ENCODE data around the gene CDC42EP5.

The CDC42EP5 gene

GRCh38 chr19:54463531-54464043 is 9.5 kb downstream of the CDC42EP5 start, which contains the start of gene LENG9:
Gene LENG9 (minus strand): TSS chr19:54463778. CDS start chr19:54463526, 252 bp downstream.
- in situ Hi-C loops (cut with MboI; ENCODE audit: low sequenced_read_pairs) = no loop called here

GRCh38 chr19:54462655-54463530 is 10.2 kb downstream of the CDC42EP5 start:
- in situ Hi-C loops (cut with MboI; ENCODE audit: low sequenced_read_pairs) = no loop called here

DNA sequence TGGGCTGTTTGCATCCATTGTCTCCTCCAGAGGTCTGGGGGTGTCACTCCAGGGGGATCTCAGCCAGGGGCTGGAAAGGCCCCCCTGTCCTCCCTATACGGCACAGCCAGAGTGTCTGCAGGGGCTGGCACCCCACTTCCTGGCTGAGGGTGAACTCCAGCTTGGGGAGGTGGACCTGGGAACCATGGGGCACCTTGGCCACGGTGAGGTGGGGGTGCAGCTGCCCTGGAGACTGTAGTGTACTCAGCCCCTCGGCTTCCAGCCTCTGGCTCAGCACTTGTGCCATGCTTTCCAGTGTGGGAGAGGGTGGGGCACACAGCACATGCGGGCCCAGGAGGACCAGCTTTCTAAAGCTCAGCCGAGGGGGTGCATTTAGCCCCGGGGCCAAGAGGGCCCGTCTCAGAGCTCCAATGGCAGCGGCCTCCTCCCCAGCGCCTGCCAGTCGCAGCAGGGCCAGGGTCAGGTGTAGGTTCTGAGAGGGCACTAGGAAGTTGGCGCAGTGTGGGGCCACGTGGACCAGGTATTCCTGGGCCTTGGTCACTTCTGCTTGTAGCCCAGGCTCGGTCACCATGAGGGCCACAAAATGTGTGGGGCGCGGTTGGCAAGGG is 10.9 kb downstream of the CDC42EP5 start:
- in situ Hi-C loops (cut with MboI; ENCODE audit: low sequenced_read_pairs) = no loop called here

- in situ Hi-C loops (cut with MboI; ENCODE audit: low sequenced_read_pairs) = no loop called here
Measured at GRCh38 chr19:54461613-54462012, 11.5 kb downstream of the CDC42EP5 start.

- in situ Hi-C loops (cut with MboI; ENCODE audit: low sequenced_read_pairs) = no loop called here
Measured at GRCh38 chr19:54461210-54461609, 11.9 kb downstream of the CDC42EP5 start.

DNA sequence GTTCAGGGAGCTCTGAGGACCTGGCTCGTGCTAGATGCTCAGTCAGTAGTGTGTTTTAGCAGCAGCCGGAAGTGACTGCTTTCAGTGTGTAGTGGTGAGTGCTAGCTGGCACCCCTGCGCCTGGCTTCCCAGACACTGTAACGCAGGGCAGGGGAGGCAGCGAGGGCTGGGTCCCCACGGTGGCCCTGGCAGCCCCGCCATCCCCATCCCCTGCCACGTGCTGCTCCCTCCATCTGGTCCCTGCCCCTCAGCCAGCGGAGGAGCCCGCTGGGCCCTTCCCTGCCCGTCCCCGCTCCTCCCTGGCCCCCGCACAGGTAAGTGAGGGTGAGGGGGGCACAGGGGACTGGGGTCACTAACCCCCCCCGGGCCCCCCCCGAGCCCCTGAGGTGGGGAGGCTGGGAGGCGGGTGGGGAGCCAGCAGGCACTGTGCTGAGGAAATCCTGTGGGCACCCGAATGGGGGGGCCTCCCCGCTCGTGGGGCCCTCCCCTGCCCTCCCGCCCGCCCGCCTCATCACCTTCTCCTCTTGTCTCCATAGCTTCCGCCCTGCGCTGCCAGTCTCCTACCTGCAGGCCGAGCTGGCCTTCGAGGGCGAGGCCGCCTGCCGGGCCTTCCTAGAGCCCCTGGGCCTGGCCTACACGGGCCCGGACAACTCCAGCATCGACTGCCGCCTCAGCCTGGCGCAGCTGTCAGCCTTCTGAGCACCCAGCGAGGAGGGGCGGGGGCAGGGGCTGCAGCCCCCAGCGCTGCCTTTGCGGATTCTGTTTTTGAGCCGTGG is 12.7 kb downstream of the CDC42EP5 start:
- in situ Hi-C loops (cut with MboI; ENCODE audit: low sequenced_read_pairs) = no loop called here

DNA sequence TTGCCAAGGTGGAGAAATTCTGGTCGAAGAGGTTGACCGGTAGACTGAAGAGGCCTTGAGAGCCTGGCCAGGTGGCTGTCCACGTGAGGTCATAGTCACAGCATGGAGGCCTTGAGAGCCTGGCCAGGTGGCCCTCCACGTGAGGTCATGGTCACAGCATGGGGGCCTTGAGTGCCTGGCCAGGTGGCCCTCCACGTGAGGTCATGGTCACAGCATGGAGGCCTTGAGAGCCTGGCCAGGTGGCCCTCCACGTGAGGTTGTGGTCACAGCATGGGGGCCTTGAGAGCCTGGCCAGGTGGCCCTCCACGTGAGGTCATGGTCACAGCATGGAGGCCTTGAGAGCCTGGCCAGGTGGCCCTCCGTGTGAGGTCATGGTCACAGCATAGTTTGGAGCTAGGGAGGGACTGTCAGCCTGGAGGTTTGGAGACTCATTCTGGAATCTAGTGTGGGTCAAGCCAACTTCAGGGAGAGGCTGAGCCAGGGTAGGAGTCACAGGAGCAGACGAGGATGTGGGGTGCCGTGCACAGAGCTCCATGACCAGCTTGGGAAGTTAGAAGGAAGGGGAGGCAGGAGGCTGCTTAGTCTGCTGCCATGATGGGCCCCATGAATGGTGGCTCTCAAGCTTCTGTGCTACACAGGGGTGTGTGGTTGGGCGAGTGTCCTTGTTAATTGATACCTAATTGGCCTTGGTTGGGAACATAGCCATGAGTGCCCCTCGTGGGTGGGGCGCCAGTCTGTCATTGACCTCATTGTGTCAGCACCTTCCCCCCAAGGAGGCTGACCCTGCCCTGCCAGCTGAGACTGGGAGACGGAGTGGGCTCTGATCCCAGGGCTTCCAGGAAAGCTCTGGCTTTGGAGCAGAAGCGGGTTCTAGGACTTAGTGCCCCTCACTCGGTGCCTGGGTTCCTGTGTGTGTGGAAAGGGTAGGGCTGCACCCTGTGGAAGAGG is 13.5 kb downstream of the CDC42EP5 start:
- in situ Hi-C loops (cut with MboI; ENCODE audit: low sequenced_read_pairs) = no loop called here

GRCh38 chr19:54458648-54459281 is 14.3 kb downstream of the CDC42EP5 start:
- in situ Hi-C loops (cut with MboI; ENCODE audit: low sequenced_read_pairs) = no loop called here

GRCh38 chr19:54457773-54458647 is 15.1 kb downstream of the CDC42EP5 start:
- in situ Hi-C loops (cut with MboI; ENCODE audit: low sequenced_read_pairs) = no loop called here

DNA sequence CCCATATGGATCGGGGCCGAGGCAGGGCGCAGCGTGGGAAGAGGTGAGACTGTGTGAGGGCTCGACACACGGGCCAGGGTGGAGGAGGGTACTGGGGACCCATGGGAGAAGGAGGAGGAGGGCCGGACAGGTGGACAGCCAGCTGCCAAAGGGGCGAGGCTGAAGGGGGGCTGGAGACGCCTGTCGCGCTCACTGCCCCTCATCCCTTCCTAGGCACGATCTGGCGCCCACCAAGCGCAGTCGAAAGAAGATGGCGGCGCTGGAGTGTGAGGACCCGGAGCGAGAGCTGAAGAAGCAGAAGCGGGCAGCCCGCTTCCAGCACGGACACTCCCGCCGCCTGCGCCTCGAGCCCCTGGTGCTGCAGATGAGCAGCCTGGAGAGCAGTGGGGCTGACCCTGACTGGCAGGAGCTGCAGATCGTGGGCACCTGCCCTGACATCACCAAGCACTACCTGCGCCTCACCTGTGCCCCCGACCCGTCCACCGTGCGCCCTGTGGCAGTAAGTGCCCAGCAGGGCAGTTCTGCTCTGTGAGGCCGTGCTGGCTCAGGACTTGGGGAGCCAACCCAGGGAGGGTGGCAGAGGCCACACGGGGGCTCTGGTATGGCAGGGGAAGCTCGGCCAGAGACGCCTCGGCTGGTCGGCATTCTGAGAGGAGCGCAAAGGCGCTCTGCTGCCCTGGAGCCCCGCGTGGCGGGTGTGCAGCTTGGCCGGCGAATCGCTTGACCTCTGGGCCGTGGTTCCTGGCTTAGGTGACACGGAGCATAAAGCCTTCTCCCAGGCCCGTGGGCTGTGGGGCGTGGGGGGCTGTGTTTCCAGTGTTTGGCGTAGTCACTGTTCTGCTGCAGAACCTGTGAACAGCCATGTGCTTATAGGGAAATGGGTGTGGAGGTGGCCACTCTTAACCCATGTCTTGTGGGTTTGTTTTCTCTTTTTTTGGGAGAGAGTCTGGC is 16.4 kb downstream of the CDC42EP5 start:
- in situ Hi-C loops (cut with MboI; ENCODE audit: low sequenced_read_pairs) = no loop called here

- in situ Hi-C loops (cut with MboI; ENCODE audit: low sequenced_read_pairs) = no loop called here
Measured at GRCh38 chr19:54455786-54456422, 17.2 kb downstream of the CDC42EP5 start.

DNA sequence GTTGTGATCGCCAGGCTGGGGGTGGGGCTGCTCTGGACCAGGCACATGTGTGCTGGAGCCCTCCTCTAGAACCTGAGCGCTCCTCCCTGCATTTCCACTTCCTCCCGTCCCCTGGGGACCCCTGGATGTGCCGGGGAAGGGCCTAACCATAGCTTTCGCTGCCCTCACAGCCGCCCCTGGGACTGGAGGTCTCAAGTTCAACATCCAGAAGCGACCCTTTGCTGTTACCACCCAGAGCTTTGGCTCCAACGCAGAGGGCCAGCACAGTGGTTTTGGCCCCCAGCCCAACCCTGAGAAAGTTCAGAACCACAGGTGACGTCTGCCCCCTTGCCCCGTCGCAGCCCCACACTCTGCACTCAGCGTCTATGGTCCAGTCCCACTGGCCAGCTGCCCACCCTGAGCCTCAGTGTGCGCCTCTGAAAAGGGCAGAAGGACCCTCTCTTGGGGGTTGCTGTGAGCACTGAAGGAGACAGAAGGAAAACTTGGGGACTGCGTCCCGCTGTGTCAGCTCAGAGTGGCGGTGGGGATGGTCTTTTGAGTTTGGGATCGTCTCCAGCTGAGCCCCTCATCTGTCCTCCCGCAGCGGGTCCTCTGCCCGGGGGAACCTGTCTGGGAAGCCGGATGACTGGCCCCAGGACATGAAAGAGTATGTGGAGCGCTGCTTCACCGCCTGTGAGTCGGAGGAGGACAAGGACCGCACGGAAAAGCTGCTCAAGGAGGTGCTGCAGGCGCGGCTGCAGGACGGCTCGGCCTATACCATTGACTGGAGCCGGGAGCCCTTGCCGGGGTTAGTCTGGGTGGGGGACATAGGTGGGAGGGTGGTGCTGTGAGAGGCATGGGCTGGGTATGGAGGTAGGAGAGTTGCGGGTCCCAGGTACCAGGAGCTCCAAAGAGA is 18.1 kb downstream of the CDC42EP5 start:
- in situ Hi-C loops (cut with MboI; ENCODE audit: low sequenced_read_pairs) = no loop called here

- in situ Hi-C loops (cut with MboI; ENCODE audit: low sequenced_read_pairs) = no loop called here
Measured at GRCh38 chr19:54453921-54454780, 18.9 kb downstream of the CDC42EP5 start.

DNA sequence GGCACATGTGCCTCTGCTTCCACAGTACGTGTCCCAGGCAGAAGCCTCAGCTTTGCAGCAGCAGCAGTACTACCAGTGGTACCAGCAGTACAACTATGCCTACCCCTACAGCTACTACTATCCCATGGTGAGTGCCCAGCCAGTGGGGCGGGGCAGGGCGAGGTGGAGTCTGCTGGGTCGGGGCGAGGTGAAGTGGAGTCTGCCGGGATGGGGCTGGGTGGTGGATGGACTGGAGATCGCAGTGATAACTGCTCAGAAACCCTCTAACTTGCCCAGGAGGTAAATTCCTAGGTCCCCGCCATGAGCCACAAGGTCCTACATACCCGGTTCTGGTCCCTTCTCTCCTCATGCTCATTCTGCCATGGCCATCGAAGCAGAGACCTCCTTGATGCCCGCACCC is 20.5 kb downstream of the CDC42EP5 start:
- in situ Hi-C loops (cut with MboI; ENCODE audit: low sequenced_read_pairs) = no loop called here

- in situ Hi-C loops (cut with MboI; ENCODE audit: low sequenced_read_pairs) = no loop called here
Measured at GRCh38 chr19:54451997-54452396, 21.1 kb downstream of the CDC42EP5 start.

Data from HL-60/S4 (cell line).